IMR-90 (cell line): ENCODE measurements around the gene RBFA. TPM values are rescaled to one million over a fixed set of nuclear protein-coding genes. Genes with fewer than 3 reads are reported as not detected.
A peak's percentile ranks its signal among the peaks of the same experiment; 100 is the strongest.

ENCODE experiments used
- ATAC-seq: fragments of 200-7000 bp; cut with Tn5 transposase; 2 replicates; pipeline ENCODE4 v1.9.1; 2020; ENCODE audit warnings: low read depth, mild to moderate bottlenecking, moderate library complexity
- BruUV-seq: library from RNA; stranded (reverse); fragments of 400-500 nt; replicated peaks from 2 replicates; lab custom pipeline; 2021; lab: Mats Ljungman, UMichigan
- CTCF ChIA-PET: fragments of 300-600 bp; formaldehyde crosslinking; extraction: SDS; loops from one replicate; lab custom pipeline; 2021; ENCODE audit warnings: antibody characterized with exemption; lab: Yijun Ruan, JAX
- POLR2A ChIA-PET: fragments of 300-600 bp; sonication (Branson Sonifier 250); formaldehyde crosslinking; loops from one replicate; lab custom pipeline; 2022; ENCODE audit warnings: antibody characterized with exemption; ENCODE audit not compliant: unreplicated experiment; lab: Charles Lee
- DNase-seq: peaks from one replicate; pipeline ENCODE4 v3.0.0; 2013
- H2AFZ ChIP-seq: replicated peaks from 2 replicates; pipeline ENCODE3; 2013; ENCODE audit warnings: low read length, mild to moderate bottlenecking; ENCODE audit not compliant: poor library complexity
- H2AK5ac ChIP-seq: 2 replicates; pipeline ENCODE4 v1.6.1; 2013; ENCODE audit warnings: low read depth, low read length, inconsistent platforms
- H2AK9ac ChIP-seq: replicated peaks from 2 replicates; pipeline ENCODE3; 2013; ENCODE audit warnings: mild to moderate bottlenecking, low read depth, low read length, moderate library complexity; ENCODE audit not compliant: poor library complexity
- H2BK120ac ChIP-seq: 2 replicates; pipeline ENCODE4 v1.6.1; 2013; ENCODE audit warnings: low read depth, low read length, inconsistent platforms
- H2BK15ac ChIP-seq: 3 replicates; pipeline ENCODE4 v1.6.1; 2013; ENCODE audit warnings: low read depth, low read length, inconsistent platforms
- H2BK20ac ChIP-seq: 2 replicates; pipeline ENCODE4 v1.6.1; 2013; ENCODE audit warnings: low read depth, mild to moderate bottlenecking, inconsistent platforms, low read length, moderate library complexity
- H2BK5ac ChIP-seq: 2 replicates; pipeline ENCODE4 v1.6.1; 2013; ENCODE audit warnings: mild to moderate bottlenecking, low read depth, low read length, inconsistent platforms; ENCODE audit not compliant: poor library complexity, severe bottlenecking
- H3K14ac ChIP-seq: replicated peaks from 2 replicates; pipeline ENCODE4 v1.6.1; 2013; ENCODE audit warnings: low read depth, low read length, inconsistent platforms
- H3K18ac ChIP-seq: 2 replicates; pipeline ENCODE4 v1.6.1; 2013; ENCODE audit warnings: low read depth, low read length, control low read depth
- H3K23ac ChIP-seq: 2 replicates; pipeline ENCODE4 v1.6.1; 2013; ENCODE audit warnings: low read depth, low read length, inconsistent platforms
- H3K27ac ChIP-seq: 2 replicates; pipeline ENCODE4 v1.5.1; 2013; ENCODE audit warnings: mild to moderate bottlenecking, control low read depth, low read length; ENCODE audit not compliant: insufficient read depth
- H3K27me3 ChIP-seq: 2 replicates; pipeline ENCODE4 v1.6.1; 2013; ENCODE audit warnings: low read length; ENCODE audit not compliant: control insufficient read depth, insufficient read depth
- H3K36me3 ChIP-seq: 2 replicates; pipeline ENCODE4 v1.6.1; 2013; ENCODE audit warnings: low read length, mixed read lengths; ENCODE audit not compliant: control insufficient read depth, insufficient read depth
- H3K4ac ChIP-seq: 2 replicates; pipeline ENCODE4 v1.6.1; 2013; ENCODE audit warnings: low read depth, low read length, inconsistent platforms
- H3K4me1 ChIP-seq: 2 replicates; pipeline ENCODE4 v1.6.1; 2013; ENCODE audit warnings: low read length, mixed read lengths; ENCODE audit not compliant: control insufficient read depth, insufficient read depth
- H3K4me2 ChIP-seq: 2 replicates; pipeline ENCODE4 v1.6.1; 2013; ENCODE audit warnings: low read depth, mild to moderate bottlenecking, control low read depth, low read length, moderate library complexity
- H3K4me3 ChIP-seq: 2 replicates; pipeline ENCODE4 v1.5.1; 2013; ENCODE audit warnings: low read depth, mild to moderate bottlenecking, control low read depth, low read length, moderate library complexity; ENCODE audit not compliant: insufficient read depth
- H3K56ac ChIP-seq: 2 replicates; pipeline ENCODE4 v1.6.1; 2013; ENCODE audit warnings: low read length, inconsistent platforms; ENCODE audit not compliant: insufficient read depth; ENCODE audit errors: extremely low read depth
- H3K79me1 ChIP-seq, 2 experiments: 2 replicates each; pipeline ENCODE4 v1.6.1; 2013; ENCODE audit warnings: low read length in 2 of 2, inconsistent platforms in 1 of 2, low read depth in 1 of 2
- H3K9ac ChIP-seq: 2 replicates; pipeline ENCODE4 v1.6.1; 2013; ENCODE audit warnings: low read depth, low read length, control low read depth
- H3K9me1 ChIP-seq: 2 replicates; pipeline ENCODE4 v1.6.1; 2013; ENCODE audit warnings: low read length, inconsistent platforms; ENCODE audit not compliant: insufficient read depth
- H3K9me3 ChIP-seq: 2 replicates; pipeline ENCODE4 v1.6.1; 2013; ENCODE audit warnings: low read length; ENCODE audit not compliant: control insufficient read depth, insufficient read depth
- H4K20me1 ChIP-seq: 2 replicates; pipeline ENCODE4 v1.6.1; 2013; ENCODE audit warnings: low read length, inconsistent platforms; ENCODE audit not compliant: insufficient read depth
- H4K5ac ChIP-seq: 2 replicates; pipeline ENCODE4 v1.6.1; 2013; ENCODE audit warnings: mild to moderate bottlenecking, low read depth, low read length, control low read depth
- H4K8ac ChIP-seq, 2 experiments: 2 replicates each; pipeline ENCODE4 v1.6.1; 2013; ENCODE audit warnings: low read depth in 2 of 2, low read length in 2 of 2, control low read depth in 1 of 2, inconsistent platforms in 1 of 2
- H4K91ac ChIP-seq: 2 replicates; pipeline ENCODE4 v1.6.1; 2013; ENCODE audit warnings: low read depth, low read length, inconsistent platforms; ENCODE audit not compliant: insufficient read depth
- BHLHE40 ChIP-seq: fragments of 150-350 bp; IDR thresholded peaks from 2 replicates; pipeline ENCODE4 v1.6.1; 2016; ENCODE audit warnings: mild to moderate bottlenecking, low read depth, low read length
- CEBPB ChIP-seq: IDR thresholded peaks from 2 replicates; pipeline ENCODE4 v1.6.1; 2012; ENCODE audit warnings: low read depth, low read length, improper control_type of control experiment
- CHD1 ChIP-seq: IDR thresholded peaks from 2 replicates; pipeline ENCODE4 v1.6.1; 2012; ENCODE audit warnings: low read depth, low read length, improper control_type of control experiment
- ELK1 ChIP-seq: fragments of 150-350 bp; IDR thresholded peaks from 2 replicates; pipeline ENCODE4 v1.6.1; 2016; ENCODE audit warnings: low read depth, mild to moderate bottlenecking, low read length, moderate library complexity, borderline replicate concordance
- MAZ ChIP-seq: IDR thresholded peaks from 2 replicates; pipeline ENCODE4 v1.6.1; 2012; ENCODE audit warnings: low read depth, mild to moderate bottlenecking, low read length, improper control_type of control experiment, moderate library complexity, borderline replicate concordance
- NFE2L2 ChIP-seq: fragments of 150-350 bp; IDR thresholded peaks from 2 replicates; pipeline ENCODE4 v1.6.1; 2016; ENCODE audit warnings: low read depth, mild to moderate bottlenecking, low read length
- POLR2A ChIP-seq: IDR thresholded peaks from 2 replicates; pipeline ENCODE4 v1.6.1; 2012; ENCODE audit warnings: mild to moderate bottlenecking, low read depth, low read length
- RAD21 ChIP-seq: IDR thresholded peaks from 2 replicates; pipeline ENCODE4 v1.6.1; 2012; ENCODE audit warnings: low read length, improper control_type of control experiment
- RCOR1 ChIP-seq: IDR thresholded peaks from 2 replicates; pipeline ENCODE4 v1.6.1; 2012; ENCODE audit warnings: mild to moderate bottlenecking, low read length, improper control_type of control experiment; ENCODE audit not compliant: insufficient replicate concordance
- RFX5 ChIP-seq: IDR thresholded peaks from 2 replicates; pipeline ENCODE4 v1.8.0; 2012; ENCODE audit warnings: low read depth, mild to moderate bottlenecking, low read length, moderate library complexity
- SMC3 ChIP-seq: fragments of 150-350 bp; IDR thresholded peaks from 2 replicates; pipeline ENCODE4 v1.6.1; 2016; ENCODE audit warnings: low read depth, mild to moderate bottlenecking, antibody characterized with exemption, low read length, moderate library complexity
- WGBS, 2 experiments: methylation state at CpG; one replicate each; pipeline versions ENCODE4 v1.1.5 to v1.1.7; 2013; ENCODE audit warnings: missing lambda C conversion rate in 2 of 2; ENCODE audit not compliant: insufficient read length in 1 of 2; ENCODE audit errors: extremely low coverage in 2 of 2; 5-methylcytosine and 5-hydroxymethylcytosine counted together
- dilution Hi-C: fragments of 300-500 bp; cut with HindIII; formaldehyde crosslinking; loops from one replicate; pipeline ENCODE4 v1.14.3; 2018; ENCODE audit warnings: low sequenced_read_pairs; ENCODE audit not compliant: unreplicated experiment
- in situ Hi-C: fragments of 300-500 bp; cut with MboI; formaldehyde crosslinking; loops from 3 replicates; pipeline ENCODE4 v1.14.3; 2019; ENCODE audit warnings: low sequenced_read_pairs, inconsistent platforms, mixed read lengths
- intact Hi-C: fragments of 100-400 bp; cut with micrococcal nuclease; formaldehyde crosslinking; loops from 2 replicates; pipeline ENCODE4 v1.10.0; 2022
- polyA plus RNA-seq, 3 experiments: library from polyadenylated mRNA; depleted of rRNA; stranded (reverse); fragments of >200 nt; gene quantifications; 2 replicates each; pipeline ENCODE4 v1.2.3, GENCODE V29; 2012; ENCODE audit warnings: low replicate concordance in 1 of 3
- total RNA-seq: library from RNA; depleted of rRNA; stranded (reverse); fragments of >200 nt; gene quantifications from 2 replicates; pipeline ENCODE4 v1.2.3, GENCODE V29; 2012
- TF ChIP-seq, protein P1 (sequence below): conservative IDR thresholded peaks from 2 replicates; pipeline ENCODE4 v1.5.1; 2012; ENCODE audit warnings: mild to moderate bottlenecking, low read depth, low read length, improper control_type of control experiment

The RBFA gene
- total and polyA plus RNA-seq, 2 of the 4 experiments (the other 2 are of a cell fraction), result 21.0 to 38.0 TPM

- TF ChIP-seq, protein P1, sequence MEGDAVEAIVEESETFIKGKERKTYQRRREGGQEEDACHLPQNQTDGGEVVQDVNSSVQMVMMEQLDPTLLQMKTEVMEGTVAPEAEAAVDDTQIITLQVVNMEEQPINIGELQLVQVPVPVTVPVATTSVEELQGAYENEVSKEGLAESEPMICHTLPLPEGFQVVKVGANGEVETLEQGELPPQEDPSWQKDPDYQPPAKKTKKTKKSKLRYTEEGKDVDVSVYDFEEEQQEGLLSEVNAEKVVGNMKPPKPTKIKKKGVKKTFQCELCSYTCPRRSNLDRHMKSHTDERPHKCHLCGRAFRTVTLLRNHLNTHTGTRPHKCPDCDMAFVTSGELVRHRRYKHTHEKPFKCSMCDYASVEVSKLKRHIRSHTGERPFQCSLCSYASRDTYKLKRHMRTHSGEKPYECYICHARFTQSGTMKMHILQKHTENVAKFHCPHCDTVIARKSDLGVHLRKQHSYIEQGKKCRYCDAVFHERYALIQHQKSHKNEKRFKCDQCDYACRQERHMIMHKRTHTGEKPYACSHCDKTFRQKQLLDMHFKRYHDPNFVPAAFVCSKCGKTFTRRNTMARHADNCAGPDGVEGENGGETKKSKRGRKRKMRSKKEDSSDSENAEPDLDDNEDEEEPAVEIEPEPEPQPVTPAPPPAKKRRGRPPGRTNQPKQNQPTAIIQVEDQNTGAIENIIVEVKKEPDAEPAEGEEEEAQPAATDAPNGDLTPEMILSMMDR, result no peak
- TF ChIP-seq CHD1, result no peak
Observed at GRCh38 chr18:79985172-79985571, 49.1 kb upstream of the RBFA start (continued).

GRCh38 chr18:79986726-79987125 lies 47.5 kb upstream of the RBFA start:
- peaks cover 16 to 55% of the 10 kb centered on the region in 2 experiments for H3K79me1 ChIP-seq
- ChIA-PET POLR2A (no interaction called here), CTCF (no interaction called here)
- WGBS, 2 experiments, result no CpG with 5 or more reads among the region's 7 CpGs
- no peak overlapping the region for H2BK20ac ChIP-seq
- no peak overlapping the region for H2AFZ ChIP-seq
- dilution Hi-C loops (no loop called here), intact Hi-C loops (loop anchor here (5.0 kb wide), 1 partner anchor 146 kb away; no protein-coding TSS in a partner anchor), in situ Hi-C loops (no loop called here)
- peak overlapping the region; percentile 86 for H3K4me2 ChIP-seq
- no peak overlapping the region for H2AK5ac ChIP-seq
- peak overlapping the region; percentile 11; the same call in 1 of the 2 replicates for H3K14ac ChIP-seq
- H3K27ac ChIP-seq, result peak overlapping the region; percentile 32
- DNase-seq, result no peak
- H4K8ac ChIP-seq, result no peak overlapping the region
- no peaks in the 10 kb centered on the region for H3K9me3 ChIP-seq
- H3K9me1 ChIP-seq, result peaks cover 15% of the 10 kb centered on the region
- BruUV-seq, result TSS peak; percentile 10
- no peak for ATAC-seq
- no peak overlapping the region for H2BK5ac ChIP-seq
- H3K4me3 ChIP-seq, result peak overlapping the region; percentile 85
- H3K9ac ChIP-seq, result peak overlapping the region; percentile 96
- H4K91ac ChIP-seq, result no peak overlapping the region
- H4K5ac ChIP-seq, result no peak overlapping the region
- peaks cover 11% of the 10 kb centered on the region for H3K4me1 ChIP-seq
- no peak overlapping the region; the same call in 1 of the 2 replicates for H3K4ac ChIP-seq
- no peak overlapping the region for H2BK15ac ChIP-seq
- 0 out of 2 replicates have a peak overlapping the region, but pooled peaks have one; percentile 55 for H3K23ac ChIP-seq
- H2BK120ac ChIP-seq, result no peak overlapping the region
- no peak overlapping the region for H2AK9ac ChIP-seq
- peaks cover 12% of the 10 kb centered on the region for H3K36me3 ChIP-seq
- no peak overlapping the region for H3K18ac ChIP-seq
- H3K56ac ChIP-seq, result no peak overlapping the region
- no peaks in the 10 kb centered on the region for H3K27me3 ChIP-seq
- peaks cover 63% of the 10 kb centered on the region for H4K20me1 ChIP-seq
- TF ChIP-seq RAD21 (no peak), CEBPB (no peak), BHLHE40 (no peak), CHD1 (no peak), SMC3 (no peak), ELK1 (no peak), RFX5 (no peak), POLR2A (no peak), NFE2L2 (no peak), MAZ (no peak), RCOR1 (no peak)
- TF ChIP-seq, protein P1, result no peak
